Measurements from ENCODE around the gene ZNF85.
"Not testable (repeated sequence)": the region's sequence is repeated elsewhere in the genome, so short reads cannot be mapped to it uniquely, and the experiment has no call there.

DNA sequence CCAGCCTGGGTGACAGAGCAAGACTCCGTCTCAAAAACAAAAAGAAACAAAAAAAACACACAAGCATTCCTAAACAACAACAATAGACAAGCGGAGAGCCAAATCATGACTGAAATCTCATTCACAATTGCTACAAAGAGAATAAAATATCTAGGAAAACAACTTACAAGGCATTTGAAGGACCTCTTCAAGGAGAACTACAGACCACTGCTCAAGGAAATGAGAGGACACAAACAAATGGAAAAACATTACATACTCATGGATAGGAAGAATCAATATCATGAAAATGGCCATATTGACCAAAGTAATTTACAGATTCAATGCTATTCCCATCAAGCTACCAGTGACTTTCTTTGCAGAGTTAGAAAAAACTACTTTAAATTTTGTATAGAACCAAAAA, 69.7 kb downstream of the ZNF85 start:
- TF ChIP-seq, protein P1, sequence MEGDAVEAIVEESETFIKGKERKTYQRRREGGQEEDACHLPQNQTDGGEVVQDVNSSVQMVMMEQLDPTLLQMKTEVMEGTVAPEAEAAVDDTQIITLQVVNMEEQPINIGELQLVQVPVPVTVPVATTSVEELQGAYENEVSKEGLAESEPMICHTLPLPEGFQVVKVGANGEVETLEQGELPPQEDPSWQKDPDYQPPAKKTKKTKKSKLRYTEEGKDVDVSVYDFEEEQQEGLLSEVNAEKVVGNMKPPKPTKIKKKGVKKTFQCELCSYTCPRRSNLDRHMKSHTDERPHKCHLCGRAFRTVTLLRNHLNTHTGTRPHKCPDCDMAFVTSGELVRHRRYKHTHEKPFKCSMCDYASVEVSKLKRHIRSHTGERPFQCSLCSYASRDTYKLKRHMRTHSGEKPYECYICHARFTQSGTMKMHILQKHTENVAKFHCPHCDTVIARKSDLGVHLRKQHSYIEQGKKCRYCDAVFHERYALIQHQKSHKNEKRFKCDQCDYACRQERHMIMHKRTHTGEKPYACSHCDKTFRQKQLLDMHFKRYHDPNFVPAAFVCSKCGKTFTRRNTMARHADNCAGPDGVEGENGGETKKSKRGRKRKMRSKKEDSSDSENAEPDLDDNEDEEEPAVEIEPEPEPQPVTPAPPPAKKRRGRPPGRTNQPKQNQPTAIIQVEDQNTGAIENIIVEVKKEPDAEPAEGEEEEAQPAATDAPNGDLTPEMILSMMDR (IDR thresholded peaks at IDR 0.05; ENCODE audit: poor library complexity) = not testable (repeated sequence)
- not testable (repeated sequence) for TF ChIP-seq EZH2 (IDR thresholded peaks at IDR 0.05; ENCODE audit: borderline replicate concordance); EZH2phosphoT487 (IDR thresholded peaks at IDR 0.05; ENCODE audit: low read depth, severe bottlenecking, unreplicated experiment)
